Colonic mucosa (tissue), 4 donors: ENCODE results near the gene ATXN7L1. TPM values are rescaled to one million over a fixed set of nuclear protein-coding genes. Genes with fewer than 3 reads are reported as not detected.

Experiments
- DNase-seq: peaks from one replicate; pipeline ENCODE4 v3.0.0-alpha.2; 2020
- H3K27ac ChIP-seq: fragments of 200-600 bp; one replicate; pipeline ENCODE4 v1.8.0; 2021
- H3K27me3 ChIP-seq: fragments of 200-600 bp; one replicate; pipeline ENCODE4 v1.8.0; 2021
- H3K36me3 ChIP-seq: fragments of 200-600 bp; one replicate; pipeline ENCODE4 v1.8.0; 2021
- H3K4me1 ChIP-seq: fragments of 200-600 bp; one replicate; pipeline ENCODE4 v1.8.0; 2021; ENCODE audit warnings: mild to moderate bottlenecking
- H3K4me3 ChIP-seq: fragments of 200-600 bp; one replicate; pipeline ENCODE4 v1.8.0; 2021
- H3K9ac ChIP-seq, 2 donors: one replicate each; pipeline ENCODE4 v1.7.0; 2013; ENCODE audit warnings: control low read depth in 2 of 2, low read depth in 2 of 2, low read length in 2 of 2
- H3K9me3 ChIP-seq: fragments of 200-600 bp; one replicate; pipeline ENCODE4 v1.8.0; 2021
- CTCF ChIP-seq: fragments of 200-600 bp; IDR thresholded peaks from one replicate; pipeline ENCODE4 v1.8.0; 2022; ENCODE audit warnings: antibody characterized with exemption, mild to moderate bottlenecking
- intact Hi-C: fragments of 100-400 bp; cut with DNase I; formaldehyde crosslinking; loops from one replicate; pipeline ENCODE4 v1.14.1; 2022
- total RNA-seq, 2 donors: library from RNA; stranded (reverse); fragmentation: NEBNext Ultra II Directional in 1 of 2; extraction: Animal tissue kit (Norgen Biotek cat#: 25700) in 1 of 2; gene quantifications; one replicate each; pipeline ENCODE4 v1.2.1, GENCODE V29; 2021
- donor health status: healthy.
- donor health status: DM: no; HTN: no; CAD: no.
- donor health status: DM: no; HTN: no; CAD: no.

ATXN7L1 gene
- total RNA-seq, 2 donors from 2014 or later = 13.0 to 15.1 TPM

- no peak overlapping the region for H3K27ac ChIP-seq
- no peaks in the 10 kb centered on the region for H3K27me3 ChIP-seq
- no peak overlapping the region for H3K4me3 ChIP-seq
- intact Hi-C loops = no loop called here
- no peaks in the 10 kb centered on the region for H3K9me3 ChIP-seq
- H3K4me1 ChIP-seq = peaks cover 8% of the 10 kb centered on the region
- no peak for DNase-seq
- TF ChIP-seq CTCF = no peak
- H3K9ac ChIP-seq = no peak overlapping the region
- H3K36me3 ChIP-seq = no peaks in the 10 kb centered on the region
Observed at GRCh38 chr7:105810556-105810955, 65.8 kb downstream of the ATXN7L1 start.

GRCh38 chr7:105808703-105809590 lies 67.5 kb downstream of the ATXN7L1 start:
- no peak for TF ChIP-seq CTCF
- intact Hi-C loops = no loop called here
- Histone ChIP-seq H3K36me3 (no peaks in the 10 kb centered on the region), H3K27me3 (no peaks in the 10 kb centered on the region), H3K27ac (peak overlapping the region; percentile 6), H3K4me3 (no peak overlapping the region), H3K4me1 (peaks cover 8% of the 10 kb centered on the region), H3K9ac (no peak overlapping the region), H3K9me3 (no peaks in the 10 kb centered on the region)
- peak; percentile 62 for DNase-seq

- TF ChIP-seq CTCF = no peak
- no peak for DNase-seq
- Histone ChIP-seq H3K4me3 (no peak overlapping the region), H3K27ac (no peak overlapping the region), H3K36me3 (no peaks in the 10 kb centered on the region), H3K4me1 (peaks cover 8% of the 10 kb centered on the region), H3K9me3 (no peaks in the 10 kb centered on the region), H3K9ac (no peak overlapping the region), H3K27me3 (no peaks in the 10 kb centered on the region)
- intact Hi-C loops = no loop called here
Observed at GRCh38 chr7:105808209-105808608, 68.2 kb downstream of the ATXN7L1 start.

- no peak for DNase-seq
- Histone ChIP-seq H3K36me3 (no peaks in the 10 kb centered on the region), H3K27me3 (no peaks in the 10 kb centered on the region), H3K4me3 (no peak overlapping the region), H3K9ac (no peak overlapping the region), H3K27ac (no peak overlapping the region), H3K4me1 (peaks cover 8% of the 10 kb centered on the region), H3K9me3 (no peaks in the 10 kb centered on the region)
- TF ChIP-seq CTCF = no peak
- intact Hi-C loops = no loop called here
Observed at GRCh38 chr7:105807448-105807762, 69.0 kb downstream of the ATXN7L1 start.

GRCh38 chr7:105806592-105807447 lies 69.6 kb downstream of the ATXN7L1 start:
- Histone ChIP-seq H3K4me1 (peaks cover 8% of the 10 kb centered on the region), H3K9me3 (no peaks in the 10 kb centered on the region), H3K27ac (no peak overlapping the region), H3K4me3 (no peak overlapping the region), H3K27me3 (no peaks in the 10 kb centered on the region), H3K9ac (no peak overlapping the region), H3K36me3 (no peaks in the 10 kb centered on the region)
- intact Hi-C loops = no loop called here
- TF ChIP-seq CTCF = no peak
- DNase-seq = peak; percentile 43
